ENCODE measurements around the gene PAK6.

PAK6 gene

GRCh38 chr15:40254452-40254851 lies 15.6 kb downstream of the PAK6 start:
- no peak for DNase-seq (ENCODE audit: low spot score)
- in situ Hi-C loops (cut with MboI; ENCODE audit: low sequenced_read_pairs, unreplicated experiment): loop anchor here (25.0 kb wide), 1 partner anchor 467 kb away; the partner anchor contains the start of gene FSIP1
- TF ChIP-seq, protein P1, sequence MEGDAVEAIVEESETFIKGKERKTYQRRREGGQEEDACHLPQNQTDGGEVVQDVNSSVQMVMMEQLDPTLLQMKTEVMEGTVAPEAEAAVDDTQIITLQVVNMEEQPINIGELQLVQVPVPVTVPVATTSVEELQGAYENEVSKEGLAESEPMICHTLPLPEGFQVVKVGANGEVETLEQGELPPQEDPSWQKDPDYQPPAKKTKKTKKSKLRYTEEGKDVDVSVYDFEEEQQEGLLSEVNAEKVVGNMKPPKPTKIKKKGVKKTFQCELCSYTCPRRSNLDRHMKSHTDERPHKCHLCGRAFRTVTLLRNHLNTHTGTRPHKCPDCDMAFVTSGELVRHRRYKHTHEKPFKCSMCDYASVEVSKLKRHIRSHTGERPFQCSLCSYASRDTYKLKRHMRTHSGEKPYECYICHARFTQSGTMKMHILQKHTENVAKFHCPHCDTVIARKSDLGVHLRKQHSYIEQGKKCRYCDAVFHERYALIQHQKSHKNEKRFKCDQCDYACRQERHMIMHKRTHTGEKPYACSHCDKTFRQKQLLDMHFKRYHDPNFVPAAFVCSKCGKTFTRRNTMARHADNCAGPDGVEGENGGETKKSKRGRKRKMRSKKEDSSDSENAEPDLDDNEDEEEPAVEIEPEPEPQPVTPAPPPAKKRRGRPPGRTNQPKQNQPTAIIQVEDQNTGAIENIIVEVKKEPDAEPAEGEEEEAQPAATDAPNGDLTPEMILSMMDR (IDR thresholded peaks at IDR 0.05; ENCODE audit: borderline replicate concordance, control extremely low read depth, extremely low read depth, insufficient read depth, missing control alignments): no peak

DNA sequence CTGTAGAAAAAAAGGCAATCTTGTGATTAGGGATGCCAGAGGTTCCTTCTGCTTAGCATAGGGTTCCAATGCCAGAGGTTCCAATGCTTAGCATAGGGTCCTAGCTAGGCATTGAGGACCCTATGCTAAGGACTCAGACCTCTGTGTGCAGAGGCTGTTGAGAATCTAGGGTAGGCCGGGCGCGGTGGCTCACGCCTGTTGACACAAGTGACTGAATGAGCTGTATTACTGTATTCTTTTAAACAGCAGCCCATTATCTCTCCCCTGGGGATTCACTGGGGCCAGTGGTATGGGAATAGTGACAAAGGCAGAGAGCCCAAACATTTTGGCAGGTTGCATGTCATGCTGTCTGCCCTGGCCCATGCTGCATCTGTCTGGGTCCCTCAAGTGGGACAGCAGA lies 16.2 kb downstream of the PAK6 start:
- TF ChIP-seq, protein P1 (IDR thresholded peaks at IDR 0.05; ENCODE audit: borderline replicate concordance, control extremely low read depth, extremely low read depth, insufficient read depth, missing control alignments): no peak
- in situ Hi-C loops (cut with MboI; ENCODE audit: low sequenced_read_pairs, unreplicated experiment): loop anchor here (25.0 kb wide), 1 partner anchor 468 kb away; the partner anchor contains the start of gene FSIP1
- no peak for DNase-seq (ENCODE audit: low spot score)

DNA sequence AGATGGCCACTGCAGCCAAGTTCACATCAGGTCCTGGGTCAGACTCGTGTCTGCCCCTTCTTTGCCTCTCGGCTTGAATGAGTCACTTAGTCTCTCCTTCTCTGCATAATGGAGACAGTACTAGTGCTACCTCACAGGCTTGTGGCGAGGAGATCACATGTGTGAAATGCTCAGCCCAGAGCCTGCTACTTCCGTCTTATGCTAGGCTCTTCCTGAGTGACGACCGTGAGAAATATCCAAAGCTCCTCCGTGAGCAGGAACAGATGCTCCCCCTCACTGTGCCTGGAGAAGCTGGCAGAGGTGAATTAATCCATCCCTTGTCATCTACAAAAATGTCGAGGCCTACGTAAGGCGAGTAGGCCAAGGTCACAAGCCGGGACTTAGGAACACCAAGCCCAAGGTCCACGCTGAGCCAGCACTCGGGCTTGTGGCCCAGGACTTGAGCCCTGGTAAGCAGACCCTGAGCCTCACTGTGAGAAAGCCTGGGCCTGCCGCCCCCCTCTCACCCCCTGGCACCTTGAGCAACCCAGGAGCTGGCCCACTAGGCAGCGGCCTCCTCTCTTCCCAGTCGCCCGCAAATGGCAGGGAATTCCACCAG lies 17.9 kb downstream of the PAK6 start:
- TF ChIP-seq, protein P1 (IDR thresholded peaks at IDR 0.05; ENCODE audit: borderline replicate concordance, control extremely low read depth, extremely low read depth, insufficient read depth, missing control alignments): no peak
- DNase-seq (ENCODE audit: low spot score): no peak
- in situ Hi-C loops (cut with MboI; ENCODE audit: low sequenced_read_pairs, unreplicated experiment): loop anchor here (25.0 kb wide), 1 partner anchor 469 kb away; the partner anchor contains the start of gene FSIP1

DNA sequence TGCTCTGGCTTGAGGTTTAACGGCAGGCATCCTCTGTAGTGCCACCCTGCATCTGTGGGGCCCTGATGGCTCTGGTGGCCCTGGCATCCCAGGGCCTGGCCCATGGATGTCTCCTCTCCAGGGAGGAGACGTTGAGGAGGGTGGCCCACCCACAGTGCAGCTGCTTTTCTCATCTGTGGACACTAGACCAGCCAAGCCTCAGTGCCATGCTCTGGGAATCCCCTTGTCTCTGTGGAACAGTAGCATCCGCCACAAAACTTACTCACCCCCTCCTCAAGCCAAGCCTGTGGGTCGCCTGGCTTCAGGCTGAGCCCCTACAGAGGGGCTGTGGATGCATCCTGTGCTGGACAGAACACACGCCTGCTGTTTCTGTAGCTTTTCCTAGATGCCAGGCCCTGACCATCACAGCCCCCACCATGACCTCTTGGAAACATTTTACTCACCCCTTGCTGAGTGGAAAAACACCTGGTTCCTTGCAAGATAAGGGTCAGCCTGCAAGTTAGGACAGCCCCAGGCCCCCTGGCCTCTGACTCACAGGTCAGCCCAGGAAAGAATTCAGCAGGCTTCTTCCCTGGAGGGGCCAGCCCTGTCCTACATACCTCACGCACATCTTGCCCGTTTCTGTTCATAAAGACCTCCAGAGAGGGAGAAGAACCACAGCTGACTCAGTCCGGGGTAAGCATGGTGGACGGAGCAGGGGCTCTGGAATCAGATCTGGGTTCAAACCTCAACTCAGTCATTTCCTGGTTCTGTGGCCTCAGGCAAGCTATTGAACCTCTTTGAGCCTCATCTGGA lies 19.0 kb downstream of the PAK6 start:
- TF ChIP-seq, protein P1 (IDR thresholded peaks at IDR 0.05; ENCODE audit: borderline replicate concordance, control extremely low read depth, extremely low read depth, insufficient read depth, missing control alignments): no peak
- in situ Hi-C loops (cut with MboI; ENCODE audit: low sequenced_read_pairs, unreplicated experiment): loop anchor here (25.0 kb wide), 1 partner anchor 471 kb away; the partner anchor contains the start of gene FSIP1
- DNase-seq (ENCODE audit: low spot score): no peak

DNA sequence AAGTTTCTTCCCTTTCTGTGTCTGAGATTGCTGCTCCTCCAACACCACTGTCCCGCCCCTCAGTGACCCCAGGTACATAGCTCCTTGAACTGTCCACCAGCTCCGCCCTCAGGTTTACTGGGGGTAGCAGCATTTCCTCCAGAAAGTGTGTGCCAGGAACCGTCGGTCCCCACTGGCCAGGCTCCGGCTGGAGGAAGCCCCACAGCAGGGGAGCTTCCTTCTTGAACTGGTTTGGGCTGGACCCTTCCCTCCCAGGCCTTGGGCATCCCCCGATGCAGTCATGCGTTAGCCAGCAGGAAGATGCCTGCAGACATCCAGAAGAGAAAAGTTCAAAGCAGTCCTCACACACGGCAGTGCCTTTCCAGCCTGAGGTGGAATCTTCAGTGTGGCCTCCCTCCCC lies 19.7 kb downstream of the PAK6 start:
- DNase-seq (ENCODE audit: low spot score): no peak
- in situ Hi-C loops (cut with MboI; ENCODE audit: low sequenced_read_pairs, unreplicated experiment): loop anchor here (25.0 kb wide), 1 partner anchor 471 kb away; the partner anchor contains the start of gene FSIP1
- TF ChIP-seq, protein P1 (IDR thresholded peaks at IDR 0.05; ENCODE audit: borderline replicate concordance, control extremely low read depth, extremely low read depth, insufficient read depth, missing control alignments): no peak

GRCh38 chr15:40259021-40259420 lies 20.2 kb downstream of the PAK6 start:
- in situ Hi-C loops (cut with MboI; ENCODE audit: low sequenced_read_pairs, unreplicated experiment): loop anchor here (25.0 kb wide), 1 partner anchor 472 kb away; the partner anchor contains the start of gene FSIP1
- DNase-seq (ENCODE audit: low spot score): no peak
- TF ChIP-seq, protein P1 (IDR thresholded peaks at IDR 0.05; ENCODE audit: borderline replicate concordance, control extremely low read depth, extremely low read depth, insufficient read depth, missing control alignments): no peak
